SIG-M5 treated with dmso at 0.1 percent for 504 hours (cell line): ENCODE data around the gene CTNNBL1.

Experiments used
- DNase-seq: peaks from one replicate; lab custom pipeline; 2025; ENCODE audit not compliant: unreplicated experiment; lab: John Stamatoyannopoulos, UW

Gene CTNNBL1

DNA sequence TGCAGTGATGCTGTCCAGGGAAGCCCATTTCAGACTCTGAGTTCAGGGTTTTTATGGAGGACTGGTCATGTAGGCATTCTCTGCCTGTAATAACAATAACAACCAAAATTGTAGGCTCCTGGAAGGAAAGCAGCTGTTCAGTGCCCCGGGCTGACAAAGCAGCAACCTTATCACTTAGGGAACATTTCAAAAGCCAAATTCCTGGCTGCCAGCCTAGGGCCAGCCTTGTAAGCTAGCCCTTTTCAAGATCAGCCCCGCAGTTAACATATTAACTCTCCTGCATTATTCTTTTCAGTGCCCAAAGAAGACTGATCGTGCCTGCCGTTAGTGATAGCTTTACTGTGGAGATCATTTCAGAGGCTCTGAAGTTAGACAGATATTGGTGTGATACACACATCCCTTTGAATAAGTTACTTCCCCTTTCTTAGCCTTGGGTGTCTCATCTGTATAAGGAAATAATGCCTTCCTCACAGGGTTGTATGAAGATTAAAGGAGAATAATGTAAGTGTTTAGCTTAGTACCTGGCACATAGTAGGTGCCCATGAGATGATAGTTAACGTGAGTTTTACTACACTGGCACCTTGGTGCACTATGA lies 44.1 kb downstream of the CTNNBL1 start:
- peak; percentile 43 for DNase-seq

DNA sequence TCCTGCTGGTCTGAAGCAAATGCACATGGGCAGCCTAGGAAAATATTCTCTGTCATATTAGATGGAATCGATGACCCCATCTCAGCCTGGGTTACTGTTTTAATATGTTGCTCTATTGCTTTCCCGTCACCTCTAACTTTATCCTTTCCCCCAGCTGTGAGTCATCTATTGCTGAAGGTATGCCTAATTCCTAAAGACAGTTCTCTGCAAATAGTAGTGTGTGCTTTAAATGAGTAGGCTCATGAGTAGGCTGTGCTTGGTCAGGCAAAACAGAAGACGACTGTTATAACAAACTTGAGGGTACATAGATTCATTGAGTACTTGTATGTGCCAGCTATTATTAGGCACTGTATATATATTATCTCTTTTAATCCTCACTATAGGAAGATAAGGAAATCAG lies 47.2 kb downstream of the CTNNBL1 start:
- no peak for DNase-seq

DNA sequence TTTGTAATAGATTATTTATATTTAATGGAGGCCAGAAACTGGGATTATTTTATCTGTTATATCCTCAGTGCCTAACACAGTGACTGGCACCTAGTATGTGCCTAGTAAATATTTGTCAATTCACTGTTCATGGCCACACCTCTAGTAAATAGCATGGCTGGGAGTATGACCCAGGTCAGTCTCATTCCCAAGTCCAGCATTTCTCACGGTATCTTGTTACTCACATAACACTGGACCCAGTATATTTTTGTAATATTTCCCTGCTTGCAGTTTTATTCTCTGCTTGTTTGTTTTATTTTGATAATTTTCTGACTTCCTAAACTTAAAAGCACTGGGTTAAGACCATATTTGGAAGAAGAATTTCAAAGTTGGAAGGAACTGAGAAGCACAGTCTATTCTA lies 47.7 kb downstream of the CTNNBL1 start:
- no peak for DNase-seq

DNA sequence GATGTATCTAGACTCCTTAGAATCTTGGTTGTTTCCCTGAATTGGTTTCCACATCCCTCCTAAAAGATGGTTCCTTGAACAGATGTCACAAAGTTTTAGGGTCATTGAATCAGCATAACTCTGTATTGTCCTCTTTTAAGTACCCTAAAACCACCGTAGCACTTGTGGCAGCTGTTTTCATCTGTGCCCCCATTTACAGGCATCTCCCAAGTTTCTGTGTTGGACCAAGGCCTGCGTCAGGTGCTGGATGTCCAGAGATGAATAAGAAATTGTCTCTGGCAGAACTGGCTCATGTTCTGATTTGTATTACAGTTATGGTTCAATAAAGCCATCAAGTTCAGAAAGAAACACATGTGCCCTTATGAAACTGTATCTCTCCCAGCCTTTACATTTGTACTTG lies 48.3 kb downstream of the CTNNBL1 start:
- DNase-seq, result no peak

DNA sequence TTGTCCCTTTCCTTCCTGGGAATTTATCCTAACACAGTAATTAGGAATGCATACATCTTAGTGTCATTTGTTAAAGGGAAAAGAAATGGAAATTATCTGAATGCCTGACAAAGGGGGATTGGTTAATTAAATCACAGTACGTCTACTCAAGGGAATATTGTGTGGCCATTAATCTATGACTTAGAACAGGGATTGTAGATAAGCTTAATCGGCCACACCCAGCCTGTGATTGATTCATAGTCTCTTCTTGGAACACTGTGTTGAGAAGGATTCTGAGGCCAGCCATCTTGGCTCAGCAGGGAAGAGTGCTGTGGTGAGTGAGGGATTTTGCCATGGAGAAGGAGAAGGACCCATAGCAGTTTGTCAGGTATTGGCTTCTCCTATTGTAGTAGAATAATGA lies 50.5 kb downstream of the CTNNBL1 start:
- DNase-seq, result no peak

DNA sequence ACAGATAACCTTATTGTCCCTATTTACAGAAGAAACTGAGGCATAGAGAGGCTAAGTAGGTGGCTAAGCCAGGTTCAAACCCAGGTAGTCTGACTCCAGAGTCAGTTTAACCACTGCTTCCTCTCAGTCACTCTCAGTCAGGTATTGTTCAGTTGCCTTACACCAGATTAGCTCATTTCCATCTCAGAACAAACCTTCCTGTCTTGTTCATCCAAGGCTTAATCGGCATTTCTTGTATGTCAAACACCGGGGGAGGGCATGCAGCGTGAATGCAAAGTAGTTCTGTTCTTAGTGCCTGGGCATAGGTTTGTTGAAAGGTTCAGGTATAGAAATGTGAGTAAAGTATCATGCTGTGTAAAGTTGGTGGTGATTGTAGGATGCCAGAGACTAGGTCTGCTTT lies 51.7 kb downstream of the CTNNBL1 start:
- DNase-seq, result no peak

DNA sequence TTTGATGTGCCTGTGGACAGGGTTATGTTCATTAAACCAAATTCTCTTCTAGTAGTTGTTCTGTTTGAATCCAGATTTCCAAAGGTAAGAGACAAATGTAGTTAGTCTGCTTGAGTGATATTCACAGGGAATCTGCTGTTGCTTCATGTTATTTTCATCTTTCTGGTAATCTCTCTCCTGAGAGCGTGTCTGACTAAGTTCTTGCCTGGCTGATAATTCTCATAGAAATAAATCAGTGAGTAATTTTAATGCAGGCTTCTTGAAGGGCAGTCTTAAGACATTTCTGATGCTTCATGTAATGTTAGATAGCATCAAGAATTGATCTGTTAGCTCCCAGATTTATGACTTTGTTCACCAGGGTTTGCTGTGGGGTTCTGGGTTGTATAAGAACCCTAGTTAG lies 54.2 kb downstream of the CTNNBL1 start:
- DNase-seq, result no peak

DNA sequence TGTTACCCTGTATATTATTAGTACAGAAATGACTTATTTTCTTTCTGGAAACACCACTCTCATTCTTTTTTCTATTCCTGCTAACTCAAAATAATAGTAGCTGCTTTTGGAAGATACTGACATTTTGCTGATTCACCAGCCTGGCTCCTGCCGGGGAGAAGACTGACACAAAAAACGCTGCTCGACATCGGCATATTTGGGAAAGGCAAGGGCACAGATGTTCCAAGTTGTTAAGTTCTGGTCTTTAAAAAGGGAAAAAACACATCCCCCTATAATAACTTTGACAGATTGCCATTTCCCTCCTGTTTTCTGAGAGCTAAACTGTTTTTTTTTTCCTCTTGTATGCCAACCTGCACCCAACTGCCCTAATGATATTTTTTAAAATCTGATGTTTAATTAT lies 55.4 kb downstream of the CTNNBL1 start:
- no peak for DNase-seq

DNA sequence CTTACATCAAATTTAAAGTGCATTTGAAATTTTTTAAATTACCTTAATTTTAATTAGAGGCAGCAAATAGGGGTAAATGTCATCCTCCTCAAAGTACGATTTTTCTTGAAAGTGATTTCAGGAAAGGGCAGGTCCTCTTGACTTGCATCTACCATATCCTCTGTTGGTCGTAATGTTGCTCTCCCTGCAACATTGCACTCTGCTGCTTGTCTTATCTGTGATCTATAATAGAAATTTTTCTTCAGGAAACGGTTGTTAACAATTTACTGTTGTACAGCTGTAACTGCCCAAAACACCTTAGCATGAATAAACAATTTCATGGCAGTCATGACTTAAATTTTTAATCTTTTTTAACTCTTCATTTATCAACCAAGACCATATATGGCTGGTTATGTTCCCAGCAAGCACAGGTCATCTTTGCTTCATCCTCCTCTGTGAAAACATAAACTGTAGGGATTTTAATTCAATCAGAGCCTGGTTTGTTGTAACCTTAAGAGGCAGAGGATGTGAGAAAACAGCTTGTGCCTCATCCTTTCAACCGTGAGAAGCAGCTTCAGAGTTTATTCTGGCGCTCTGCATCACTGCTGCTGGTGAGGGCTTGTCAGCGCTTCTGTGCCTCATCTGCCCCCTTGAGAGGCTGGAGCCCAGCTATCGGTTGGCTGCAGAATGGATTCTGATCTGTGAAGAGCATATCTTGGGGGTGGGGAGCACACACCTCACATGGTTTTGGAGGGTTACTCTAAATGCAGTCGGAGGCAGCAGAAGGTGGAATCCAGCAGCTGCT lies 56.0 kb downstream of the CTNNBL1 start:
- DNase-seq, result no peak

DNA sequence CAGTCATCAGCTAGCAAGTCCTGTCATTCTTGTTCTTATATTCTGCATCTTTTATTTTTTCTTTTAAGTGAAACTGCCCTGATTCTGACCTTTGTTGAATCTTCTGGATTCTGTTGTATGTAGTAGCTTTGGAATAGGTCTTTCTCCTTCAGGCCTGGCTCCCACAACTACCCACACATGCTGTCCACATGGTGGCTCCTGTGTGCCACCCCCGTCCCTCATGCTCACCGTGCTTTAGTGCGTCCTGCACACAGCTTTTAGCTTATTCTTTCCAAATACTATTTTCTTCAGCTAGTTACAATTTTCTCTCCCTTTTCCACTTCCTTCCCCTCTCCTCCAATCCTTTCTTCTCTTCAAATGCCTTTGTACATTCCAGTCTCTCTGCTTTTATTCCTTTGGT lies 61.8 kb downstream of the CTNNBL1 start:
- no peak for DNase-seq

DNA sequence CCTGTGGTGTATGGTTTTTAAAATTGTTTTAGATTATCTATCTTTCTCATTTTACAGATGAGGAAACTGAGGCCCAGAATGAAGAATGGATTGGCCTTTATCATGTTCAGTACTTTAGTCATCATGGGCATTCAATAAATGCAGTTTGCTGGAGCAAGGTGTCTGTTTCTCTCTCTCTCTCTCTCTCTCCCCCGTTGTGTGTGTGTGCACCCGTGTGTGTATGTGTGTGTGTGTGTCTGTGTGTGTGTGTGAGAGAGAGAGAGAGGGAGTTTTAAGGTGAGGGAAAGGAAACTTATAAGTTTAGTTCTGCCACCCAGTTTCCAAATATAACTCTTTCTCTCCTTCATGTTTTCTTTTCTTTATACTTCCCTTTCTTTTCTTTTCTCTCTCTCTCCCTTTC lies 62.4 kb downstream of the CTNNBL1 start:
- no peak for DNase-seq

DNA sequence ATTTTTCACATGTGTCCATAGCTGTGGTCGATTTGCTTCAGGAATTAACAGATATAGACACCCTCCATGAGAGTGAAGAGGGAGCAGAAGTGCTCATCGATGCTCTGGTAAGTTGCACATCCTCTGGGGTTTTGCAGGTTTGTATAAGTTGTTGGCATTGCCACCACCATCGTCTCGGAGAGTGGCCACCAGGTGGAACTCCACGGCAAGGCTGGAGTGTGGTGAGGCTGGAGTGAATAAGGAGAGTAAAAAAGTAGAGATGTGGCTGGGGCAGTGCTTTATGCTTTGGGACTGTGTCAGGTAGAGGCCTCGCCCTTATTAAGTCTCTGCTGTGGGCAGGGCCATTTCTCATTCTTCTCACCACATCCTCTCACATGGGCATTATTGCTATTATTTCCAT lies 63.7 kb downstream of the CTNNBL1 start:
- DNase-seq, result no peak

DNA sequence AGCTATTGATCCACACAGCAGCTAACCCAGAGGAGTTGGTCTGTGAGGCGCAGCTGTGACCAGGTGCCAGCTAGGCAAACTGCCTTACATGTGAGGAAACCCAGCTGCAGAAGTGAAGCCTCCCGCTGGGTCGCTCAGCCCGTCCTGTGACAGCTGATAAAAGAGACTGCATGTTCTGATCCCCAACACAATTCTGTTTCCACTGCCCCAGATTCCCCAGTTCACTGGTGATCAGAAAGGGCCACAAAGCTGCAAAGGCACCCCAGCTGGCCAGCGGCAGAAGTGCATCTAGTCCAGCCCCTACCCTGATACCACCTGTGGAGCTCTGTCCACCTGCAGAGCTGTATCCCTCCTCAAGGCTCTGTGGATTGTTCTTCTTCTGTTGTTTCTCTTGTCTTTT lies 64.5 kb downstream of the CTNNBL1 start:
- no peak for DNase-seq

DNA sequence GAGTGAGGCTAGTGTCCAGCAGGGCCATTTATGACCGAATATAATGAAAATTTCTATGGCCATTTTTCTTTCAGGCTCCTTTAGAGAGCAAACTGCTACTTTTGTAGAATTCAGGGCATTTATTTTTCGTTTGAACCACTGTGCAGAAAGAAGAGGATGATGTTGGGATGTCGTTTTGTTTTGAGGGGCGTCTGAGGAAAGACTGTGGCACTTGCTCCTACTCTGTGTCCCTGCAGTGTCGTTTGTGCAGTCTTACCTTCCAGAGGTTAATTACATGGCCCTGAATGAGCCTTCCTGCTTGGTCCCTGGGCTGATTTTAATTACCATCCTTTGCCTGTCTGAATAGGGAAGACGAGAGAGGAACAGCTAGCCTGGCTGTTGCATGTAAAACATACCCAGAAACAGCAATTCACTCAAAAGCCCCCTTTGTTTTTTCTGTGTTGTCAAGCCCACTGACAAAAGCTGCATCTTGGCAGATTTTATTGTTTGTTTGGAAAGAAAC lies 65.3 kb downstream of the CTNNBL1 start:
- no peak for DNase-seq

DNA sequence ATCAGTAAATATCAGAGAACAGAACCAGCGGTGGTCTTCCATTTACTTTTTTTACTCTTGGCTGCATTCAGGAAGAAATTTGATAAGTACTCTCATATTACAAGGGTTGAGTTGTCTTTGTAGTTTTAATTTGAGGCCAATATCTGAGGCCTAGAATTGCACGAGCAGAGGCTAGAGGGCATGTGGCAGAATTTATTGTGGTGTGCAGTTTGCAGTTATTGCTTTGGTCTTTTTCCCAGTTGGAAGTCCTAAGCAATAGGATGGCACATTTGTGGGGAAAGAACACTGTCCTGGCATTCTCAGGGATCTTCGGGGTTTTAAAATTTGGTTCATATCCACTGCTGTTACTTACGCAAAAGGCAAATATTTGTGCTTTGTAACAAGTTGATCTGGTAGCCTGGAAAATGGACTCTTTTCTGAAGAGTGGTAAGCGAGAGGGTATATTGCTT lies 66.0 kb downstream of the CTNNBL1 start:
- DNase-seq, result no peak

DNA sequence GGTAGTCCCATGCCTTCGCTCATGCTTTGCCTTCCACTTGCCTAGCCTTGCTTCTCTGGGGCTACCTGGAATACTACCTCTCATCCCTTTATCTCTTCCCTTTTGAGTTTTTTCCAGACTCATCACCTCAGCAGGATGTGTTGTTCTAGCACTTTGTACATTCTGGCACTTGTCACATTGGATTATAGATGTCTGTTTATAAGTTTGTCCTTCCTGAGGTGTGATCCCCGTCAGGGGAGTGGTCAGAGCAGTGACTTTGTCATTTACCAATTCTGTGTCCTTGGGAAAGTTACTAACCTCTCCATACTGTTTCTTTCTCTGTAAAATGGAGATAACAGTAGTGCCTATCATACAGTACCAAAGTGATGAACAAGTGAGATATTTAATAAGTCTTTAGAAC lies 66.5 kb downstream of the CTNNBL1 start:
- DNase-seq, result no peak

DNA sequence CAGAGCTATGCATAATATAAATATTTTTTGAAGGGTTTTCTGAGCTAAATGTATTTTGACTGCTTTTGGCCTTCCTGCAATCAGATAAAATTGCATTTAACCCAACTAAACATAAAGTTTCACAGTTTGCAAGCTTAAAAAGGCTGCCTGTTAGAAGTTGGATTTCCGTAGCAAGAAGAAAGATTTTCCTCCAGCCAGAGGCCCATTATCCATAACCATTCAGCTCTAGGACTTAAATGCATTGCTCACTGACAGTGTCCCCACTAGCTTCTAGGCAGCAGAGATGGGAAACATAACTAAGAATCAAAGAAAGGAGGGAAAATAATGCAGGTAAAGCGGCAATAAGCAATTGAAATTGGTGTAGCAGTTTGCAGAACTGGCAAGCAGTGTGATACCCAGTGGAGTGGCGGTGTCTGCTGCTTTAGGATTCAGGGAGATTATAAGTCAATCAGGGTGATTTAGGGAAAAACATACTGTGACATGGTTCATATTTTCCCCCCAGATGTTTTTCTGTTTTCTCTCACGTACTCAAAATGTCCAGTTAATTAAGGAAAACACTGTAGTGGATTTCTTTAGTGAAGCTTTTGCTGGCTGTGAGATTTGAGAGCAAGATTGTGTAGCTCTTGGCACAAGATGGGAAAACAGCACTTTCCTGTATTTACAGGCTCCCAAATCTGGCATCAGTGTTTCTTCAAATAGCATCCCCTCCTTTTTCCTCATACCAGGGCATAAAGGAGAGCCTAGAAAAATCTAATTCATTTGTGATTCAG lies 69.1 kb downstream of the CTNNBL1 start:
- no peak for DNase-seq

DNA sequence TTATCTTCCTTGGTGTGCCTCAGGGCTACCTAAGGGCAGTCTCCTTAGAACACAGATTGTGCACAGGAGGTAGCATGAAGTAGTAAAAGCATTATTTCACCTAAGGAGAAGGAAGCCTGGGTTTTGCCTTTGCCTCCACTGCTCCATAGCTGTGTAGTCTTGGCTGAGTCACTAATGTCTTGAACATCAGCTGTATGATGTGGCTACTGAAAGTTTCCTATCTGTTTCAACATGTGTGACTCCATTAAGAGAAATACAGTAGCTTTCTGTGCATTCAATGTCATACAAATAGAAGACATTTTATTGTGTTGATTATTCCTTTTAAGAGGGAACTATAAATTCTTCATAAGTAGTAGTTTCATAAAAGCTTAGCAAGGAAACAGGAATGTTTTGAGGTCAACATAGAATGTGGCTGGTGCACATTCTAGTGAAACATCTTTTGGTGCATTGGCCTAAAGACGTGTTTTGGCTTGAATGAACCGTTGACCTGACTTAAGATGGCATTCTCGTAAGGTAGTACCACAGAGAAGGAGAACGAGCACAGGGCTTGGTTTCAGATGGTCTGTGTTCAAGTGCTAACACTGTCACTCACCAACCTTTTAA lies 70.6 kb downstream of the CTNNBL1 start:
- DNase-seq, result no peak

DNA sequence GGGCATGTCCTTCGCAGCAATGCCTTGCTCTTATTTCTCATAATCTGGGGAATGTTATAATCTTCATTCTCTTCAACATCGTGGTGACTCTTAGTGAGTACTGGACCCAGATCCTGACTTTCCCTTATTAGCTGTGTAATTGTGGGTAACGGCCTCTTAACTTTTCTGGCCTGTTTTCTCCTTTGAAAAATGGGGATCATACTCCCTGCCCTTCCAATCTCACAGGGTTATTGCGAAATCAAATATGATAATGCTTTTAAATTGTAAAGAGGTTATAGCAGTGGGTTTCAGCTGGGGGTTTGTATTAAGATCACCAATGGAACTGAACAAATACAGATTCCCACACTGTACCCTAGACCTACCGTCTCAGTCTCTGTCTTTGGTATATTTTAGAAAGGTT lies 77.1 kb downstream of the CTNNBL1 start:
- no peak for DNase-seq

DNA sequence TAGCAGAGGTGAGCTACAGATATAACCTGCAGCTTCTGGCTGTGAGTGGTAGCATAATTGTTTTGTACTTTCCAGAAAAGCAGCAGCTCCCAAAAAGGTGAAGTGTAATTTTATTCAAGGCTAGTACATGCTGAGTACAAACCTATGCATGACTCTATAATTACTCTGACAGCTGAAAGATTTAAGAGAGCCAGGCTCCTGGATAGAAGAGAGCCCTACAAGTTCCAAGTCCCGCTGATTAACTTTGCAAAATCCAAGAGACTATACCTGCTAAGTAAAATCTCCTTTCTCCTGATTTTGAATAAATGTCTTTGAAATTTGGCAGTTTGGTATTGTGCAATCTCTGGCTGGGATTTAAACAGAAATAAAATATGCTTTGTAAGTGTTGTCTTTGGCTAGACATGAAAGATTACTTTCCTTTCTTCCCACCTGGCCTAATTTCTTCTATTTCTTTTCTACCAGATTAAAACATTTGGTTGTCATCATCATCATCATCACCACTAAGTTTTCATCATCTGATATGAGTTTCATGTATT lies 79.5 kb downstream of the CTNNBL1 start:
- DNase-seq, result no peak

DNA sequence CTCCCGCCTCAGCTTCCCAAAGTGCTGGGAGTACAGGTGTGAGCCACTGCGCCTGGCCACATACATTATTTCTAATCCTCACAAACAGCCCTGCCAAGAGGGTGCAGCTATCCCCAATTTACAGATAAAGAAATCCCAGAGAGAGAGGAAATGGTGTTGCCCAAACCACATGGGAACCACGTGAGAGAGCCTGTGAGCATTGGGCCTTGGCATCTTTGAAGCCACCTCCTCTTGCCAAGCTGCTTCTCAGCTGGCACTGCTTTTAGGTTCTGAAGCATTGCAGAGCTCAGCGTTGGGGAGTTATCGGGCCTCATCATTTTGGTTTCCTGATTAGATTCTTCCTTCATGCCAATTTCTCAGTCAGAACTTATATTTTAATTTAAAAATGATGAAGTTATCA lies 80.3 kb downstream of the CTNNBL1 start:
- no peak for DNase-seq
